Fibroblast of mammary gland (primary cell): ENCODE results near the gene SESN2.
A peak's percentile ranks its signal among the peaks of the same experiment; 100 is the strongest.

Experiments used
- DNase-seq: peaks from one replicate; pipeline ENCODE4 v3.0.0-alpha.2; 2010; ENCODE audit warnings: low read depth
- H3K4me3 ChIP-seq: 2 replicates; pipeline ENCODE4 v1.5.1; 2011; ENCODE audit warnings: low read depth, mild to moderate bottlenecking, low read length, moderate library complexity; ENCODE audit not compliant: control insufficient read depth
- CTCF ChIP-seq: conservative IDR thresholded peaks from 2 replicates; pipeline ENCODE4 v1.5.1; 2011; ENCODE audit warnings: low read depth, low read length, inconsistent platforms; ENCODE audit not compliant: control insufficient read depth, insufficient read depth

The SESN2 gene

GRCh38 chr1:28259252-28259933 is at the start of gene SESN2:
SESN2 (plus strand) TSS chr1:28259518; CDS start chr1:28259848, 330 bp downstream.
- TF ChIP-seq CTCF = no peak
- peak; percentile 99 for DNase-seq
- peak within 1 kb of the TSS; percentile 91 for H3K4me3 ChIP-seq

- H3K4me3 ChIP-seq = no peak overlapping the region
- TF ChIP-seq CTCF = no peak
- no peak for DNase-seq
Observed at GRCh38 chr1:28209700-28210099, 49.6 kb upstream of the SESN2 start.

- no peak overlapping the region for H3K4me3 ChIP-seq
- no peak for DNase-seq
- no peak for TF ChIP-seq CTCF
Observed at GRCh38 chr1:28213315-28213714, 46.0 kb upstream of the SESN2 start.

- H3K4me3 ChIP-seq = no peak overlapping the region
- TF ChIP-seq CTCF = no peak
- DNase-seq = no peak
Observed at GRCh38 chr1:28229089-28229488, 30.2 kb upstream of the SESN2 start.

GRCh38 chr1:28229996-28230395 is 29.3 kb upstream of the SESN2 start:
- DNase-seq = no peak
- H3K4me3 ChIP-seq = no peak overlapping the region
- TF ChIP-seq CTCF = no peak

GRCh38 chr1:28232558-28233263 is 26.6 kb upstream of the SESN2 start, which contains the start of gene DNAJC8:
DNAJC8 (minus strand) TSS chr1:28233029; CDS start chr1:28232998, 31 bp downstream.
- H3K4me3 ChIP-seq = peak within 1 kb of the TSS; percentile 83
- peak; percentile 89 for DNase-seq
- TF ChIP-seq CTCF = no peak

GRCh38 chr1:28233264-28233606 is 26.1 kb upstream of the SESN2 start:
- TF ChIP-seq CTCF = no peak
- no peak for DNase-seq
- peak overlapping the region; percentile 83 for H3K4me3 ChIP-seq
